GM23248 (cell line): ENCODE data around the gene TMEM229B. TPM values are rescaled to one million over a fixed set of nuclear protein-coding genes. Genes with fewer than 3 reads are reported as not detected.

Experiments
- DNase-seq: peaks from one replicate; pipeline ENCODE4 v3.0.0-alpha.2; 2015
- H2AFZ ChIP-seq: fragments of 200-600 bp; sonication (generic); 2 replicates; pipeline ENCODE4 v1.6.1; 2016; ENCODE audit warnings: antibody characterized with exemption
- H3F3A ChIP-seq: fragments of 200-600 bp; sonication (generic); 2 replicates; pipeline ENCODE4 v1.6.1; 2016; ENCODE audit warnings: mild to moderate bottlenecking, antibody characterized with exemption, mixed run types; ENCODE audit not compliant: insufficient read depth
- H3K27ac ChIP-seq: fragments of 200-600 bp; sonication (generic); 2 replicates; pipeline ENCODE4 v1.5.1; 2016; ENCODE audit warnings: mild to moderate bottlenecking
- H3K27me3 ChIP-seq: fragments of 200-600 bp; sonication (generic); replicated peaks from 2 replicates; pipeline ENCODE4 v1.6.1; 2016; ENCODE audit warnings: mild to moderate bottlenecking; ENCODE audit not compliant: insufficient read depth
- H3K36me3 ChIP-seq: fragments of 200-600 bp; sonication (generic); 2 replicates; pipeline ENCODE4 v1.6.1; 2016; ENCODE audit warnings: low read depth, mild to moderate bottlenecking
- H3K4me1 ChIP-seq: fragments of 200-600 bp; sonication (generic); 2 replicates; pipeline ENCODE4 v1.6.1; 2016; ENCODE audit warnings: mild to moderate bottlenecking; ENCODE audit not compliant: insufficient read depth
- H3K4me2 ChIP-seq: fragments of 200-600 bp; sonication (generic); one replicate; pipeline ENCODE4 v1.6.1; 2016; ENCODE audit warnings: mild to moderate bottlenecking; ENCODE audit not compliant: unreplicated experiment
- H3K4me3 ChIP-seq: fragments of 200-600 bp; sonication (generic); 2 replicates; pipeline ENCODE4 v1.5.1; 2016; ENCODE audit warnings: mild to moderate bottlenecking
- H3K79me2 ChIP-seq: fragments of 200-600 bp; sonication (generic); 2 replicates; pipeline ENCODE4 v1.6.1; 2016; ENCODE audit warnings: mild to moderate bottlenecking; ENCODE audit not compliant: insufficient read depth
- H3K9ac ChIP-seq: fragments of 200-600 bp; sonication (generic); 2 replicates; pipeline ENCODE4 v1.6.1; 2016; ENCODE audit warnings: mild to moderate bottlenecking
- H3K9me2 ChIP-seq: fragments of 200-600 bp; sonication (generic); 2 replicates; pipeline ENCODE4 v1.6.1; 2016; ENCODE audit warnings: mixed run types, mild to moderate bottlenecking, moderate library complexity; ENCODE audit not compliant: insufficient read depth
- H3K9me3 ChIP-seq: fragments of 200-600 bp; sonication (generic); one replicate; pipeline ENCODE4 v1.6.1; 2017; ENCODE audit warnings: low read depth
- H4K20me1 ChIP-seq: fragments of 200-600 bp; sonication (generic); 2 replicates; pipeline ENCODE4 v1.6.0; 2016; ENCODE audit not compliant: insufficient read depth
- EZH2 ChIP-seq: fragments of 200-600 bp; sonication (generic); IDR thresholded peaks from 2 replicates; pipeline ENCODE4 v1.6.1; 2018; ENCODE audit warnings: antibody characterized with exemption, mild to moderate bottlenecking; ENCODE audit not compliant: insufficient read depth, poor library complexity, severe bottlenecking
- EZH2phosphoT487 ChIP-seq: fragments of 200-600 bp; sonication (generic); IDR thresholded peaks from 2 replicates; pipeline ENCODE4 v1.6.1; 2018; ENCODE audit warnings: antibody characterized with exemption, moderate library complexity, mild to moderate bottlenecking, low read depth; ENCODE audit not compliant: insufficient read depth
- WGBS, 2 experiments: methylation state at CpG; one replicate each; pipeline ENCODE4 v1.1.6; 2015 to 2017; ENCODE audit warnings: low lambda C conversion rate in 2 of 2, low coverage in 1 of 2; ENCODE audit errors: missing lambda C conversion rate in 2 of 2; 5-methylcytosine and 5-hydroxymethylcytosine counted together
- in situ Hi-C: fragments of 300-500 bp; cut with MboI; formaldehyde crosslinking; loops from 2 replicates; pipeline ENCODE4 v1.15.0; 2020
- polyA plus RNA-seq: library from polyadenylated mRNA; unstranded; fragments of >200 nt; fragmentation: Nextera tagmentation; extraction: Ambion mirVana; gene quantifications from 2 replicates; pipeline ENCODE4 v1.2.1, GENCODE V29; 2016
- total RNA-seq: library from RNA; depleted of rRNA; stranded (reverse); fragments of >200 nt; shearing (Covaris generic); gene quantifications from 2 replicates; pipeline ENCODE4 v1.2.3, GENCODE V29; 2014

Gene TMEM229B
- total and polyA plus RNA-seq, 2 experiments from 2014 or later = 0.43 to 0.65 TPM

GRCh38 chr14:67426161-67426560 lies 62.4 kb downstream of the TMEM229B start:
- WGBS, 2 experiments = 81 to 91% methylated on average over 8 of the region's 8 CpGs
- H4K20me1 ChIP-seq = no peaks in the 10 kb centered on the region
- no peaks in the 10 kb centered on the region for H3K79me2 ChIP-seq
- no peak for DNase-seq
- H3K9me2 ChIP-seq = no peaks in the 10 kb centered on the region
- in situ Hi-C loops = loop anchor here (10.0 kb wide), 1 partner anchor 139 kb away; no protein-coding TSS in a partner anchor
- no peaks in the 10 kb centered on the region for H3K9me3 ChIP-seq
- H3K4me2 ChIP-seq = no peak overlapping the region
- no peak overlapping the region for H2AFZ ChIP-seq
- H3K9ac ChIP-seq = no peak overlapping the region
- H3K4me1 ChIP-seq = peaks cover 7% of the 10 kb centered on the region; the same call in 1 of the 2 replicates
- TF ChIP-seq EZH2 (no peak), EZH2phosphoT487 (no peak)
- no peaks in the 10 kb centered on the region for H3K36me3 ChIP-seq
- no peak overlapping the region for H3K27ac ChIP-seq
- no peaks in the 10 kb centered on the region for H3F3A ChIP-seq
- no peak overlapping the region for H3K4me3 ChIP-seq
- no peaks in the 10 kb centered on the region for H3K27me3 ChIP-seq

- no peaks in the 10 kb centered on the region for H3K36me3 ChIP-seq
- H3F3A ChIP-seq = no peaks in the 10 kb centered on the region
- H3K4me1 ChIP-seq = peaks cover 7% of the 10 kb centered on the region; the same call in 1 of the 2 replicates
- H3K79me2 ChIP-seq = no peaks in the 10 kb centered on the region
- H3K4me3 ChIP-seq = no peak overlapping the region
- H3K9me2 ChIP-seq = no peaks in the 10 kb centered on the region
- no peak overlapping the region for H3K4me2 ChIP-seq
- in situ Hi-C loops = loop anchor here (10.0 kb wide), 1 partner anchor 139 kb away; no protein-coding TSS in a partner anchor
- 92 to 94% methylated on average over 4 of the region's 4 CpGs for WGBS, 2 experiments
- H3K9me3 ChIP-seq = no peaks in the 10 kb centered on the region
- H3K27me3 ChIP-seq = no peaks in the 10 kb centered on the region
- H2AFZ ChIP-seq = no peak overlapping the region
- DNase-seq = no peak
- H4K20me1 ChIP-seq = no peaks in the 10 kb centered on the region
- no peak overlapping the region for H3K9ac ChIP-seq
- TF ChIP-seq EZH2 = no peak
- TF ChIP-seq EZH2phosphoT487 = no peak
- no peak overlapping the region for H3K27ac ChIP-seq
These were observed 62.9 kb downstream of the TMEM229B start for GRCh38 chr14:67425608-67426007.

GRCh38 chr14:67424539-67424938 lies 64.0 kb downstream of the TMEM229B start:
- no peaks in the 10 kb centered on the region for H4K20me1 ChIP-seq
- no peaks in the 10 kb centered on the region for H3K9me3 ChIP-seq
- no peak overlapping the region for H3K4me2 ChIP-seq
- H3K9ac ChIP-seq = no peak overlapping the region
- peaks cover 7% of the 10 kb centered on the region; the same call in 1 of the 2 replicates for H3K4me1 ChIP-seq
- no peaks in the 10 kb centered on the region for H3K79me2 ChIP-seq
- H3K36me3 ChIP-seq = no peaks in the 10 kb centered on the region
- no peaks in the 10 kb centered on the region for H3K9me2 ChIP-seq
- no peaks in the 10 kb centered on the region for H3K27me3 ChIP-seq
- no peak overlapping the region for H2AFZ ChIP-seq
- TF ChIP-seq EZH2phosphoT487 (no peak), EZH2 (no peak)
- in situ Hi-C loops = loop anchor here (10.0 kb wide), 1 partner anchor 140 kb away; no protein-coding TSS in a partner anchor
- H3F3A ChIP-seq = no peaks in the 10 kb centered on the region
- H3K27ac ChIP-seq = no peak overlapping the region
- DNase-seq = no peak
- H3K4me3 ChIP-seq = no peak overlapping the region
- WGBS, 2 experiments = 31 to 36% methylated on average over 3 of the region's 3 CpGs

- TF ChIP-seq EZH2phosphoT487 (no peak), EZH2 (no peak)
- Histone ChIP-seq H3F3A (no peaks in the 10 kb centered on the region), H3K27ac (no peak overlapping the region), H2AFZ (no peak overlapping the region), H3K36me3 (no peaks in the 10 kb centered on the region), H3K4me2 (no peak overlapping the region), H3K4me1 (peaks cover 12% of the 10 kb centered on the region; the same call in 1 of the 2 replicates), H3K4me3 (no peak overlapping the region), H3K79me2 (no peaks in the 10 kb centered on the region), H3K9me3 (no peaks in the 10 kb centered on the region), H3K9me2 (no peaks in the 10 kb centered on the region), H3K9ac (no peak overlapping the region), H4K20me1 (no peaks in the 10 kb centered on the region), H3K27me3 (no peaks in the 10 kb centered on the region)
- 70 to 80% methylated on average over 2 of the region's 2 CpGs for WGBS, 2 experiments
- no peak for DNase-seq
- in situ Hi-C loops = loop anchor here (10.0 kb wide), 1 partner anchor 141 kb away; no protein-coding TSS in a partner anchor
These were observed 65.1 kb downstream of the TMEM229B start for GRCh38 chr14:67423424-67423823.
